Neuronal stem cell (in vitro differentiated cells): ENCODE data around the gene LRRC53.
A peak's percentile ranks its signal among the peaks of the same experiment; 100 is the strongest.

Source experiments
- DNase-seq: peaks from one replicate; pipeline ENCODE4 v3.0.0-alpha.2; 2013; ENCODE audit warnings: low spot score
- H2AFZ ChIP-seq: one replicate; pipeline ENCODE4 v1.6.1; 2013; ENCODE audit warnings: mild to moderate bottlenecking, low read length, inconsistent platforms
- H2AK5ac ChIP-seq: 2 replicates; pipeline ENCODE4 v1.6.1; 2013; ENCODE audit warnings: low read depth, mild to moderate bottlenecking, inconsistent platforms, low read length, moderate library complexity, mixed read lengths
- H2BK120ac ChIP-seq: 2 replicates; pipeline ENCODE4 v1.6.1; 2013; ENCODE audit warnings: low read depth, mild to moderate bottlenecking, inconsistent platforms, low read length, moderate library complexity, mixed read lengths
- H2BK12ac ChIP-seq: one replicate; pipeline ENCODE4 v1.6.1; 2013; ENCODE audit warnings: low read length, inconsistent platforms
- H2BK15ac ChIP-seq: 2 replicates; pipeline ENCODE4 v1.6.1; 2013; ENCODE audit warnings: mild to moderate bottlenecking, low read length, inconsistent platforms, mixed read lengths
- H2BK5ac ChIP-seq: one replicate; pipeline ENCODE4 v1.6.1; 2013; ENCODE audit warnings: inconsistent platforms, mild to moderate bottlenecking, low read length, moderate library complexity
- H3K14ac ChIP-seq: one replicate; pipeline ENCODE4 v1.6.1; 2013; ENCODE audit warnings: low read length, inconsistent platforms
- H3K18ac ChIP-seq: 2 replicates; pipeline ENCODE4 v1.6.1; 2013; ENCODE audit warnings: low read length, inconsistent platforms
- H3K23ac ChIP-seq: 2 replicates; pipeline ENCODE4 v1.6.1; 2013; ENCODE audit warnings: low read depth, mild to moderate bottlenecking, mixed read lengths, low read length, inconsistent platforms; ENCODE audit not compliant: poor library complexity
- H3K27ac ChIP-seq: replicated peaks from 3 replicates; pipeline ENCODE4 v1.5.1; 2013; ENCODE audit warnings: low read length, inconsistent platforms
- H3K27me3 ChIP-seq, 3 experiments: 2 replicates each; pipeline ENCODE4 v1.6.1; 2013; ENCODE audit warnings: low read length in 3 of 3, mild to moderate bottlenecking in 2 of 3, inconsistent platforms in 1 of 3, low read depth in 1 of 3, mixed read lengths in 1 of 3, moderate library complexity in 1 of 3; ENCODE audit not compliant: control insufficient read depth in 3 of 3, insufficient read depth in 3 of 3
- H3K36me3 ChIP-seq, 2 donors: replicated peaks in 1 of 2; 2 replicates each; pipeline ENCODE4 v1.6.1; 2013; ENCODE audit warnings: low read length in 2 of 2; ENCODE audit not compliant: control insufficient read depth in 2 of 2, insufficient read depth in 2 of 2
- H3K4ac ChIP-seq: 2 replicates; pipeline ENCODE4 v1.6.1; 2013; ENCODE audit warnings: inconsistent platforms, mild to moderate bottlenecking, low read length, moderate library complexity
- H3K4me1 ChIP-seq, 2 donors: 1 replicate in 1 of 2; 2 replicates in 1 of 2; pipeline ENCODE4 v1.6.1; 2013; ENCODE audit warnings: low read length in 2 of 2, low read depth in 1 of 2; ENCODE audit not compliant: control insufficient read depth in 2 of 2, insufficient read depth in 1 of 2
- H3K4me2 ChIP-seq: one replicate; pipeline ENCODE4 v1.6.1; 2013; ENCODE audit warnings: mild to moderate bottlenecking, low read length, inconsistent platforms; ENCODE audit not compliant: insufficient read depth, poor library complexity, severe bottlenecking
- H3K4me3 ChIP-seq, 2 donors: 2 replicates each; pipeline ENCODE4 v1.5.1; 2013; ENCODE audit warnings: low read length in 2 of 2, mild to moderate bottlenecking in 2 of 2, inconsistent platforms in 1 of 2, moderate library complexity in 1 of 2
- H3K79me1 ChIP-seq: one replicate; pipeline ENCODE4 v1.6.1; 2013; ENCODE audit warnings: low read depth, mild to moderate bottlenecking, inconsistent platforms, low read length, moderate library complexity
- H3K9ac ChIP-seq: one replicate; pipeline ENCODE4 v1.6.1; 2013; ENCODE audit warnings: mild to moderate bottlenecking, low read depth, low read length, inconsistent platforms; ENCODE audit not compliant: poor library complexity
- H3K9me3 ChIP-seq, 2 donors: replicated peaks in 1 of 2; 2 replicates each; pipeline versions ENCODE3 to v1.6.1; 2013; ENCODE audit warnings: low read length in 2 of 2, mild to moderate bottlenecking in 2 of 2, inconsistent platforms in 1 of 2, low read depth in 1 of 2, mixed read lengths in 1 of 2, moderate library complexity in 1 of 2; ENCODE audit not compliant: control insufficient read depth in 2 of 2, insufficient read depth in 1 of 2
- H4K8ac ChIP-seq: one replicate; pipeline ENCODE4 v1.6.1; 2013; ENCODE audit warnings: low read depth, mild to moderate bottlenecking, inconsistent platforms, low read length, moderate library complexity
- H4K91ac ChIP-seq: one replicate; pipeline ENCODE4 v1.6.1; 2013; ENCODE audit warnings: low read length, low read depth, mild to moderate bottlenecking, inconsistent platforms; ENCODE audit not compliant: poor library complexity
- WGBS, 2 donors: extraction: QIAGEN DNeasy Blood & Tissue Kit; methylation state at CpG; one replicate each; pipeline ENCODE4 v1.1.7; 2013; ENCODE audit warnings: missing lambda C conversion rate in 2 of 2, mixed read lengths in 1 of 2; ENCODE audit not compliant: insufficient read length in 2 of 2, insufficient replicate concordance in 1 of 2; ENCODE audit errors: extremely low coverage in 2 of 2; 5-methylcytosine and 5-hydroxymethylcytosine counted together

The LRRC53 gene

DNA sequence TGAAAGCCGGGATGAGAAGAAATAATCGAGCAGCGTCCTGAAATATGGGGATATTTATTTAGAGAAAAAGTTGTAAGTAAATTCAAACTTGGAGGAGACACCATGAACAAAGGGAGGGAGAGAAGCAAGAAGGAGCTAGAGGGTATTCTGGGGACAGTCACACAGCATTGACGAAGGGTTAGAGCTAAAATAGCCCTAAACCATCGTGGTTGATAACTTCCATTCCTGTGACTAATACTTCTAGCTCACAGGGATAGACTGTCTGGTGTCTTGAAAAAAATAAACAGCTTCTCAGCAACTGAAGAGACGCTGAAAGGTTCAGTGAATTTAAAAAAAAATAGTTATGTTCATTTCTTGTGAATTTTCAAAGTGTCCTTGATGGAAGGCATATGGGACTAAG, 86.7 kb downstream of the LRRC53 start:
- 100% methylated on average over 2 of the region's 6 CpGs; no CpG with 5 or more reads in 1 of the 2 donors for WGBS, 2 donors

DNA sequence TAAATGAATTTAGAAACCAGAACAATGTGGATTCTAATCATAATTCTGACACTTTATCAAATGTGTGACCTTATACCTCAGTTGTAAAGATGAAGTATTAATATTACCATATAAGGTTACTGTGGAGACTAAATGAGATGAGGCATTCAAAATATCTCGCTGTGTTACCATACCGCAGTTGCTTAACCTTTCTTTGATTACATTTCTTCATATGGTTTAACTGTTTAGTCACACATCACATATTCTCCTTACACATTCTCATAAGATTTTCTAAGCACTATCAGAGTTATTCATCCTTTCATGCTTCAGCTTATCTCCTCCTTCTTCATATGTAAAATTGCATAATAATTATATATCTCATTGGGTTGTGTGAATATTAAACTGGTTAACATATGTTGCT, 88.9 kb downstream of the LRRC53 start:
- no peaks in the 10 kb centered on the region for H3K9me3 ChIP-seq
- no peak overlapping the region for H3K4me3 ChIP-seq
- no peak overlapping the region for H2BK120ac ChIP-seq
- H3K27me3 ChIP-seq, result no peaks in the 10 kb centered on the region
- no peak overlapping the region for H4K8ac ChIP-seq
- H3K79me1 ChIP-seq, result no peaks in the 10 kb centered on the region
- H3K4me1 ChIP-seq, result peaks cover 1 to 27% of the 10 kb centered on the region in 2 donors
- no peak overlapping the region for H2BK15ac ChIP-seq
- H3K27ac ChIP-seq, result no peak overlapping the region
- DNase-seq, result no peak
- H4K91ac ChIP-seq, result no peak overlapping the region
- H3K9ac ChIP-seq, result no peak overlapping the region
- no peak overlapping the region for H2BK12ac ChIP-seq
- H3K4ac ChIP-seq, result no peak overlapping the region
- H3K36me3 ChIP-seq, result no peaks in the 10 kb centered on the region
- no peak overlapping the region for H2AK5ac ChIP-seq
- no peak overlapping the region for H3K14ac ChIP-seq
- H3K4me2 ChIP-seq, result no peak overlapping the region
- WGBS, 2 donors, result no CpG with 5 or more reads among the region's 2 CpGs
- H2BK5ac ChIP-seq, result no peak overlapping the region
- H2AFZ ChIP-seq, result no peak overlapping the region
- H3K18ac ChIP-seq, result no peak overlapping the region
- no peak overlapping the region for H3K23ac ChIP-seq

More for the DNA sequence above, 86.7 kb downstream of the LRRC53 start:
- H3K18ac ChIP-seq, result no peak overlapping the region
- H3K4me3 ChIP-seq, result no peak overlapping the region
- no peak overlapping the region for H3K14ac ChIP-seq
- no peak overlapping the region for H4K91ac ChIP-seq
- no peak overlapping the region for H3K9ac ChIP-seq
- H3K4me2 ChIP-seq, result no peak overlapping the region
- H3K4ac ChIP-seq, result no peak overlapping the region
- no peak overlapping the region for H2BK120ac ChIP-seq
- H2AK5ac ChIP-seq, result no peak overlapping the region
- H2BK12ac ChIP-seq, result no peak overlapping the region
- no peak for DNase-seq
- peak overlapping the region; percentile 69 for H2AFZ ChIP-seq
- H3K23ac ChIP-seq, result no peak overlapping the region
- H3K36me3 ChIP-seq, result no peaks in the 10 kb centered on the region
- no peaks in the 10 kb centered on the region for H3K9me3 ChIP-seq
- H4K8ac ChIP-seq, result no peak overlapping the region
- no peak overlapping the region for H2BK15ac ChIP-seq
- no peak overlapping the region for H3K27ac ChIP-seq
- H3K4me1 ChIP-seq, result peaks cover 3 to 26% of the 10 kb centered on the region in 2 donors
- H3K79me1 ChIP-seq, result no peaks in the 10 kb centered on the region
- H2BK5ac ChIP-seq, result no peak overlapping the region
- H3K27me3 ChIP-seq, result no peaks in the 10 kb centered on the region

DNA sequence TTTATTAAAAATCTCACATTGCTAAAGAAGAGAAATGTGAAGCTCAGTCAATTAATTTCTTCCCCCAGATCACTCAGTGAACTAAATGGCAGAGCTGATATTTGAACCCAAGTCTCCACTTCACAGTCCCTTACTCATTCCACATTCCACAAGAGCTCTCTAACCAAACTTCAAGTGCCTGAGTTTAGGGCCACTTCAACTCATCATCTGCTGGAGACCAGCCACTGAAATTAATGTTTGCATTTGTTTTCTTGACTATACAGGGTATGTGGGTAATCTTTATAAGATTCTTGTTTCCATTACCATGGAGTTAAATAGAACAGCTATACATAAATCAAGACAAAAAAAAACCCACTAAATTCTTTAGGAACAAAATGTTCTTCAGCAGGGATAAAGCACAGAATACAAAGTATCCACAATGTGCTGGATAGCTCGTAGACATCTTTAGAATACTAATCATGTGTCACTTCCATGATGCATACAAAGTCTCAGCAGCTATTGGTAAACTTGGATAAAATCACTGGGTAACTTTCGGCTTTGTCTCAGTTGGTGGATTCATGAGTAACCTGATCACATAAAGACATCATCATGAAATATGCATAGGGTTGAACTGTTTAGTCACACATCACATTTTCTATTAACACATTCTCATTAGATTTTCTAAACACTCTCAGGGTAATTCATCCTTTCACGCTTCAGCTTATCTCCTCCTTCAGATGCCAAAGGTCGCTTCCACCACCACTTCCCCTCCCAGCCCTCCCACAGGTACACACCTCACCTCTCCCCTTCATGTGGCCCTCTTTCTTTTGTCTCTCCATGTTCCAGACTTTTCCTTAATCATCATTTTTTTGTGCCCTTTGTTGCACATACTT, 89.8 kb downstream of the LRRC53 start:
- Histone ChIP-seq H3K4ac (no peak overlapping the region), H3K9me3 (no peaks in the 10 kb centered on the region), H3K27ac (no peak overlapping the region), H3K4me2 (no peak overlapping the region), H3K79me1 (no peaks in the 10 kb centered on the region), H2AK5ac (no peak overlapping the region), H4K91ac (no peak overlapping the region), H3K36me3 (no peaks in the 10 kb centered on the region), H3K18ac (no peak overlapping the region), H3K9ac (no peak overlapping the region), H2BK5ac (no peak overlapping the region), H3K4me1 (peaks cover 1 to 27% of the 10 kb centered on the region in 2 donors), H2BK120ac (no peak overlapping the region), H2BK12ac (no peak overlapping the region), H3K4me3 (no peak overlapping the region), H2AFZ (peak overlapping the region; percentile 36), H4K8ac (no peak overlapping the region), H3K23ac (no peak overlapping the region), H2BK15ac (no peak overlapping the region), H3K14ac (no peak overlapping the region), H3K27me3 (no peaks in the 10 kb centered on the region)
- no peak for DNase-seq
- no CpG with 5 or more reads among the region's 4 CpGs for WGBS, 2 donors

DNA sequence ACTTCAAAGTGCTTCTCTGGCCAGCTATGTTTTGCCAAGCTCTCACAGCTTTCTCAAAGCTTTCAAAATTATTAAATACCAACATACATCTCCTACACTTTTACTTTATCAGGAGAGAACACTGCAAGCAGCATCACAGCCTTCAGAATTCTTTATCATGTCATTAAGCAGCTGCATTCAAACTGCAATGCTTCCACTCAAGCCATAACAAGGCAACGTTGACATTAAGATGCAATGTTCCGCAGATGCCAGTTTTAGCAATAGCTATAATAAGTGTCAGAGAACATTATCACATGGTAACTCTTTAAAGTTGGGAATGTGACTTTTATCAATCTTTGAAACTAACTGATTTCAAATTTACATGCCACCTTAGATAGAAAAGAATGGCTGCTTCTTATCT, 91.9 kb downstream of the LRRC53 start:
- Histone ChIP-seq H4K91ac (no peak overlapping the region), H3K23ac (no peak overlapping the region), H3K4me1 (peaks cover 0 to 23% of the 10 kb centered on the region in 2 donors), H3K36me3 (no peaks in the 10 kb centered on the region), H2AFZ (peak overlapping the region; percentile 62), H3K4me2 (no peak overlapping the region), H2BK120ac (no peak overlapping the region), H3K9me3 (no peaks in the 10 kb centered on the region), H3K9ac (no peak overlapping the region), H2BK15ac (no peak overlapping the region), H3K27me3 (no peaks in the 10 kb centered on the region), H2AK5ac (no peak overlapping the region), H3K4ac (no peak overlapping the region), H3K18ac (no peak overlapping the region), H2BK12ac (no peak overlapping the region), H4K8ac (no peak overlapping the region), H2BK5ac (no peak overlapping the region), H3K4me3 (no peak overlapping the region), H3K27ac (no peak overlapping the region), H3K79me1 (no peaks in the 10 kb centered on the region), H3K14ac (no peak overlapping the region)
- no CpG with 5 or more reads among the region's 2 CpGs for WGBS, 2 donors
- no peak for DNase-seq
